ENCODE results near the gene CDC42EP5.

- TF ChIP-seq, protein P1, sequence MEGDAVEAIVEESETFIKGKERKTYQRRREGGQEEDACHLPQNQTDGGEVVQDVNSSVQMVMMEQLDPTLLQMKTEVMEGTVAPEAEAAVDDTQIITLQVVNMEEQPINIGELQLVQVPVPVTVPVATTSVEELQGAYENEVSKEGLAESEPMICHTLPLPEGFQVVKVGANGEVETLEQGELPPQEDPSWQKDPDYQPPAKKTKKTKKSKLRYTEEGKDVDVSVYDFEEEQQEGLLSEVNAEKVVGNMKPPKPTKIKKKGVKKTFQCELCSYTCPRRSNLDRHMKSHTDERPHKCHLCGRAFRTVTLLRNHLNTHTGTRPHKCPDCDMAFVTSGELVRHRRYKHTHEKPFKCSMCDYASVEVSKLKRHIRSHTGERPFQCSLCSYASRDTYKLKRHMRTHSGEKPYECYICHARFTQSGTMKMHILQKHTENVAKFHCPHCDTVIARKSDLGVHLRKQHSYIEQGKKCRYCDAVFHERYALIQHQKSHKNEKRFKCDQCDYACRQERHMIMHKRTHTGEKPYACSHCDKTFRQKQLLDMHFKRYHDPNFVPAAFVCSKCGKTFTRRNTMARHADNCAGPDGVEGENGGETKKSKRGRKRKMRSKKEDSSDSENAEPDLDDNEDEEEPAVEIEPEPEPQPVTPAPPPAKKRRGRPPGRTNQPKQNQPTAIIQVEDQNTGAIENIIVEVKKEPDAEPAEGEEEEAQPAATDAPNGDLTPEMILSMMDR (IDR thresholded peaks at IDR 0.05), result no peak
- no peak for TF ChIP-seq POLR2A (IDR thresholded peaks at IDR 0.05)
These were observed 16.4 kb downstream of the CDC42EP5 start for GRCh38 chr19:54456423-54457373.

Measured in adrenal gland (tissue), 5 donors.